Aorta (tissue), 5 donors: ENCODE measurements around the gene HECTD4. TPM values are rescaled to one million over a fixed set of nuclear protein-coding genes. Genes with fewer than 3 reads are reported as not detected.
A peak's percentile ranks its signal among the peaks of the same experiment; 100 is the strongest.

ENCODE experiments used
- ATAC-seq: fragments of 200-7000 bp; cut with Tn5 transposase; one replicate; pipeline ENCODE4 v1.9.1; 2022; ENCODE audit warnings: moderate library complexity; ENCODE audit not compliant: low FRiP score
- DNase-seq, 2 donors: peaks; one replicate each; pipeline ENCODE4 v3.0.0-alpha.2; 2020
- H3K27ac ChIP-seq, 2 donors: one replicate each; pipeline ENCODE4 v1.5.1; 2013; ENCODE audit warnings: low read length in 2 of 2, mild to moderate bottlenecking in 2 of 2, moderate library complexity in 2 of 2, control low read depth in 1 of 2, inconsistent platforms in 1 of 2, low read depth in 1 of 2
- H3K27me3 ChIP-seq, 2 donors: one replicate each; pipeline ENCODE4 v1.6.1; 2013; ENCODE audit warnings: control low read depth in 1 of 2, low read length in 1 of 2, mild to moderate bottlenecking in 1 of 2, moderate library complexity in 1 of 2; ENCODE audit not compliant: insufficient read depth in 2 of 2, control insufficient read depth in 1 of 2
- H3K36me3 ChIP-seq, 2 donors: one replicate each; pipeline ENCODE4 v1.6.1; 2013; ENCODE audit warnings: control low read depth in 1 of 2, low read length in 1 of 2, mild to moderate bottlenecking in 1 of 2; ENCODE audit not compliant: insufficient read depth in 2 of 2, control insufficient read depth in 1 of 2
- H3K4me1 ChIP-seq, 2 donors: one replicate each; pipeline ENCODE4 v1.6.1; 2013; ENCODE audit warnings: low read length in 2 of 2, control low read depth in 1 of 2, mild to moderate bottlenecking in 1 of 2, moderate library complexity in 1 of 2; ENCODE audit not compliant: insufficient read depth in 2 of 2, control insufficient read depth in 1 of 2
- H3K4me3 ChIP-seq, 2 donors: one replicate each; pipeline ENCODE4 v1.5.1; 2013; ENCODE audit warnings: low read length in 2 of 2, control low read depth in 1 of 2, mild to moderate bottlenecking in 1 of 2
- H3K9me3 ChIP-seq: one replicate; pipeline ENCODE4 v1.6.1; 2013; ENCODE audit warnings: mild to moderate bottlenecking, low read length; ENCODE audit not compliant: control insufficient read depth
- WGBS, 2 donors: extraction: QIAGEN DNeasy Blood & Tissue Kit; methylation state at CpG; one replicate each; pipeline ENCODE4 v1.1.7; 2013; 5-methylcytosine and 5-hydroxymethylcytosine counted together
- intact Hi-C, 2 donors: fragments of 100-400 bp; cut with DNase I; formaldehyde crosslinking; loops; one replicate each; pipeline versions ENCODE4 v1.14.2 to v1.15.0; 2022
- polyA plus RNA-seq, 2 donors: library from polyadenylated mRNA; stranded (reverse); fragments of 200-250 nt; gene quantifications; one replicate each; pipeline ENCODE4 v1.2.3, GENCODE V29; 2013
- total RNA-seq, 2 donors: library from RNA; stranded (reverse); fragmentation: NEBNext Ultra II Directional; extraction: Animal tissue kit (Norgen Biotek cat#: 25700); gene quantifications; one replicate each; pipeline ENCODE4 v1.2.1, GENCODE V29; 2021
- donor health status: healthy with polysubstance abuse.
- donor health status: Bipolar disorder and iron deficiency.
- donor health status: DM: no; HTN: no; CAD: no.
- donor health status: DM: no; HTN: no; CAD: no.
- donor health status: DM: yes; HTN: yes; CAD: no.

The HECTD4 gene
- total and polyA plus RNA-seq, 4 donors, result 16.0 to 78.5 (median 44.5) TPM

- Histone ChIP-seq H3K9me3 (no peaks in the 10 kb centered on the region), H3K27ac (peak overlapping the region in 1 of 2 donors; percentile 92), H3K4me3 (peak overlapping the region; percentile 53 to 70), H3K4me1 (peaks cover 0 to 2% of the 10 kb centered on the region in 2 donors), H3K27me3 (no peaks in the 10 kb centered on the region), H3K36me3 (no peaks in the 10 kb centered on the region)
- 1 to 2% methylated on average over 25 of the region's 25 CpGs for WGBS, 2 donors
- no peak for DNase-seq
- intact Hi-C loops, result loop anchor here in 1 of 2 donors (5.0 kb wide), 1 partner anchor 439 kb away; the partner anchor contains the start of genes ACAD10 and BRAP
- no peak for ATAC-seq
Observed at GRCh38 chr12:112126000-112126438, 256.2 kb downstream of the HECTD4 start.

- peaks cover 0 to 2% of the 10 kb centered on the region in 2 donors for H3K4me1 ChIP-seq
Observed at GRCh38 chr12:112125250-112125999, 256.8 kb downstream of the HECTD4 start, which contains the start of gene TRAFD1. Gene TRAFD1 (plus strand): TSS chr12:112125560. CDS start chr12:112130523, 4,963 bp downstream.

GRCh38 chr12:112124918-112125249 is 257.3 kb downstream of the HECTD4 start:
- Histone ChIP-seq H3K4me1 (peaks cover 0 to 2% of the 10 kb centered on the region in 2 donors), H3K36me3 (no peaks in the 10 kb centered on the region), H3K4me3 (no peak overlapping the region), H3K27me3 (no peaks in the 10 kb centered on the region), H3K27ac (no peak overlapping the region), H3K9me3 (no peaks in the 10 kb centered on the region)
- DNase-seq (no peak), ATAC-seq (no peak)
- 0% methylated on average over 1 of the region's 1 CpG for WGBS, 2 donors
- intact Hi-C loops, result loop anchor here (5.0 kb wide), 2 partner anchors 438 to 723 kb away; partner anchors contain the start of genes ACAD10 (in 1 of the 2) and BRAP (in 1 of the 2)

More at GRCh38 chr12:112125250-112125999, 256.8 kb downstream of the HECTD4 start, which contains the start of gene TRAFD1:
- H3K27ac ChIP-seq, result peak within 1 kb of the TSS in 1 of 2 donors; percentile 92
- no peaks in the 10 kb centered on the region for H3K36me3 ChIP-seq
- intact Hi-C loops, result loop anchor here in 1 of 2 donors (5.0 kb wide), 1 partner anchor 438 kb away; the partner anchor contains the start of genes ACAD10 and BRAP
- H3K9me3 ChIP-seq, result no peaks in the 10 kb centered on the region
- no peaks in the 10 kb centered on the region for H3K27me3 ChIP-seq
- DNase-seq (peak; percentile 99), ATAC-seq (peak; percentile 100)
- H3K4me3 ChIP-seq, result peak within 1 kb of the TSS; percentile 53 to 70
- 0 to 1% methylated on average over 57 to 63 of the region's 63 CpGs for WGBS, 2 donors

- no peaks in the 10 kb centered on the region for H3K27me3 ChIP-seq
- H3K9me3 ChIP-seq, result no peaks in the 10 kb centered on the region
- H3K4me1 ChIP-seq, result peaks cover 0 to 1% of the 10 kb centered on the region in 2 donors
- intact Hi-C loops, result loop anchor here in 1 of 2 donors (5.0 kb wide), 1 partner anchor 721 kb away; no protein-coding TSS in a partner anchor
- DNase-seq (no peak), ATAC-seq (no peak)
- WGBS, 2 donors, result 54 to 58% methylated on average over 12 of the region's 12 CpGs
- peak overlapping the region in 1 of 2 donors; percentile 41 for H3K27ac ChIP-seq
- H3K36me3 ChIP-seq, result no peaks in the 10 kb centered on the region
- H3K4me3 ChIP-seq, result no peak overlapping the region
Observed at GRCh38 chr12:112122823-112123690, 259.2 kb downstream of the HECTD4 start.

- WGBS, 2 donors, result 41 to 52% methylated on average over 11 of the region's 11 CpGs
- Histone ChIP-seq H3K27me3 (no peaks in the 10 kb centered on the region), H3K4me3 (no peak overlapping the region), H3K27ac (peak overlapping the region in 1 of 2 donors; percentile 77), H3K4me1 (peaks cover 0 to under 1% of the 10 kb centered on the region in 2 donors), H3K36me3 (no peaks in the 10 kb centered on the region), H3K9me3 (no peaks in the 10 kb centered on the region)
- peak; percentile 86 to 89 for DNase-seq
- ATAC-seq, result peak; percentile 9
- intact Hi-C loops, result loop anchor here in 1 of 2 donors (5.0 kb wide), 1 partner anchor 720 kb away; no protein-coding TSS in a partner anchor
Observed at GRCh38 chr12:112121780-112122565, 260.3 kb downstream of the HECTD4 start.

- no peaks in the 10 kb centered on the region for H3K9me3 ChIP-seq
- no peak overlapping the region for H3K27ac ChIP-seq
- no peaks in the 10 kb centered on the region for H3K36me3 ChIP-seq
- 55 to 56% methylated on average over 8 of the region's 8 CpGs for WGBS, 2 donors
- DNase-seq (no peak), ATAC-seq (no peak)
- H3K4me3 ChIP-seq, result no peak overlapping the region
- no peaks in the 10 kb centered on the region for H3K4me1 ChIP-seq
- no peaks in the 10 kb centered on the region for H3K27me3 ChIP-seq
- intact Hi-C loops, result no loop called here
Observed at GRCh38 chr12:112117685-112118084, 264.5 kb downstream of the HECTD4 start.

- Histone ChIP-seq H3K27me3 (no peaks in the 10 kb centered on the region), H3K4me3 (no peak overlapping the region), H3K9me3 (no peaks in the 10 kb centered on the region), H3K27ac (peak overlapping the region in 1 of 2 donors; percentile 23), H3K36me3 (no peaks in the 10 kb centered on the region), H3K4me1 (no peaks in the 10 kb centered on the region)
- DNase-seq (peak; percentile 77 to 82), ATAC-seq (peak; percentile 86)
- WGBS, 2 donors, result 36% methylated on average over 7 of the region's 7 CpGs
- intact Hi-C loops, result no loop called here
Observed at GRCh38 chr12:112116232-112117060, 265.8 kb downstream of the HECTD4 start.
